H9 (cell line): ENCODE data around the gene ANTXR2. TPM values are rescaled to one million over a fixed set of nuclear protein-coding genes. Genes with fewer than 3 reads are reported as not detected.

Experiments
- DNase-seq: peaks from one replicate; pipeline ENCODE4 v3.0.0-alpha.2; 2017
- H2AFZ ChIP-seq: one replicate; pipeline ENCODE4 v1.6.1; 2013; ENCODE audit warnings: mild to moderate bottlenecking, low read length, control low read depth, moderate library complexity
- H2AK5ac ChIP-seq: 2 replicates; pipeline ENCODE4 v1.6.1; 2013; ENCODE audit warnings: low read length, control low read depth, mixed read lengths; ENCODE audit not compliant: insufficient read length
- H2BK120ac ChIP-seq: one replicate; pipeline ENCODE4 v1.6.1; 2013; ENCODE audit warnings: low read depth, mild to moderate bottlenecking, low read length, control low read depth, inconsistent platforms; ENCODE audit not compliant: poor library complexity, severe bottlenecking
- H2BK12ac ChIP-seq: 2 replicates; pipeline ENCODE4 v1.6.1; 2013; ENCODE audit warnings: low read length, control low read depth, mixed read lengths, low read depth; ENCODE audit not compliant: insufficient read length
- H2BK15ac ChIP-seq: 2 replicates; pipeline ENCODE4 v1.6.1; 2013; ENCODE audit warnings: low read depth, low read length, control low read depth
- H2BK20ac ChIP-seq: one replicate; pipeline ENCODE4 v1.6.1; 2013; ENCODE audit warnings: low read depth, mild to moderate bottlenecking, low read length, control low read depth, inconsistent platforms; ENCODE audit not compliant: poor library complexity, severe bottlenecking
- H2BK5ac ChIP-seq: 2 replicates; pipeline ENCODE4 v1.6.1; 2013; ENCODE audit warnings: low read length, control low read depth, mixed read lengths; ENCODE audit not compliant: insufficient read length
- H3K14ac ChIP-seq: 2 replicates; pipeline ENCODE4 v1.6.1; 2013; ENCODE audit warnings: low read length, control low read depth; ENCODE audit not compliant: insufficient read depth
- H3K18ac ChIP-seq: 2 replicates; pipeline ENCODE4 v1.6.1; 2013; ENCODE audit warnings: low read depth, mild to moderate bottlenecking, mixed read lengths, low read length, control low read depth; ENCODE audit not compliant: insufficient read length
- H3K23ac ChIP-seq: 2 replicates; pipeline ENCODE4 v1.6.1; 2013; ENCODE audit warnings: low read length, control low read depth, mixed read lengths, low read depth; ENCODE audit not compliant: insufficient read length
- H3K23me2 ChIP-seq: 2 replicates; pipeline ENCODE4 v1.6.1; 2013; ENCODE audit warnings: low read depth, mild to moderate bottlenecking, mixed read lengths, low read length, control low read depth; ENCODE audit not compliant: insufficient read length, poor library complexity, severe bottlenecking
- H3K27ac ChIP-seq: 2 replicates; pipeline ENCODE4 v1.5.1; 2013; ENCODE audit warnings: low read length, control low read depth, mixed read lengths, low read depth; ENCODE audit not compliant: insufficient read length
- H3K27me3 ChIP-seq: 2 replicates; pipeline ENCODE4 v1.6.1; 2013; ENCODE audit warnings: low read length, control low read depth, inconsistent platforms; ENCODE audit not compliant: insufficient read depth
- H3K4ac ChIP-seq: 2 replicates; pipeline ENCODE4 v1.6.1; 2013; ENCODE audit warnings: low read depth, mild to moderate bottlenecking, control low read depth, inconsistent platforms, low read length, moderate library complexity
- H3K4me1 ChIP-seq: 2 replicates; pipeline ENCODE4 v1.6.1; 2013; ENCODE audit warnings: low read length, control low read depth, inconsistent platforms; ENCODE audit not compliant: insufficient read depth
- H3K4me2 ChIP-seq: 2 replicates; pipeline ENCODE4 v1.6.1; 2013; ENCODE audit warnings: low read length, control low read depth, mixed read lengths; ENCODE audit not compliant: insufficient read length, insufficient read depth
- H3K56ac ChIP-seq: 2 replicates; pipeline ENCODE4 v1.6.1; 2013; ENCODE audit warnings: low read depth, mild to moderate bottlenecking, mixed read lengths, low read length, control low read depth; ENCODE audit not compliant: insufficient read length
- H3K79me1 ChIP-seq: 2 replicates; pipeline ENCODE4 v1.6.1; 2013; ENCODE audit warnings: low read depth, mild to moderate bottlenecking, moderate library complexity, low read length, control low read depth, inconsistent platforms; ENCODE audit not compliant: insufficient read depth, poor library complexity, severe bottlenecking
- H3K79me2 ChIP-seq: 2 replicates; pipeline ENCODE4 v1.6.1; 2013; ENCODE audit warnings: low read length, control low read depth, inconsistent platforms; ENCODE audit not compliant: insufficient read depth
- H3K9ac ChIP-seq: 2 replicates; pipeline ENCODE4 v1.6.1; 2013; ENCODE audit warnings: low read length, control low read depth, mixed read lengths; ENCODE audit not compliant: insufficient read length; ENCODE audit errors: extremely low read depth
- H3K9me3 ChIP-seq: one replicate; pipeline ENCODE4 v1.6.1; 2013; ENCODE audit warnings: low read depth, low read length, inconsistent platforms; ENCODE audit not compliant: control insufficient read depth
- H3T11ph ChIP-seq: one replicate; pipeline ENCODE4 v1.6.1; 2013; ENCODE audit warnings: mild to moderate bottlenecking, low read length, control low read depth, inconsistent platforms
- H4K20me1 ChIP-seq: one replicate; pipeline ENCODE4 v1.6.1; 2013; ENCODE audit not compliant: control insufficient read depth, insufficient read length, insufficient read depth
- H4K5ac ChIP-seq: 2 replicates; pipeline ENCODE4 v1.6.1; 2013; ENCODE audit warnings: low read depth, mild to moderate bottlenecking, mixed read lengths, low read length, control low read depth; ENCODE audit not compliant: insufficient read length
- H4K8ac ChIP-seq: replicated peaks from 2 replicates; pipeline ENCODE4 v1.6.1; 2013; ENCODE audit warnings: low read length, control low read depth, mixed read lengths, low read depth; ENCODE audit not compliant: insufficient read length
- H4K91ac ChIP-seq: 2 replicates; pipeline ENCODE4 v1.6.1; 2013; ENCODE audit warnings: low read depth, mild to moderate bottlenecking, moderate library complexity, mixed read lengths, low read length, control low read depth; ENCODE audit not compliant: insufficient read length
- H3K27ac Mint-ChIP-seq, 3 experiments: 2 replicates in 2 of 3; 3 replicates in 1 of 3; pipeline ENCODE4 v1.8.0; 2020 to 2021; ENCODE audit warnings: mixed read lengths in 3 of 3, mild to moderate bottlenecking in 1 of 3, moderate library complexity in 1 of 3
- H3K27me3 Mint-ChIP-seq: 2 replicates; pipeline ENCODE4 v1.8.0; 2021; ENCODE audit warnings: low read depth, mild to moderate bottlenecking, moderate library complexity, mixed read lengths
- H3K36me3 Mint-ChIP-seq, 3 experiments: 2 replicates in 2 of 3; 3 replicates in 1 of 3; pipeline ENCODE4 v1.8.0; 2020 to 2021; ENCODE audit warnings: low read depth in 3 of 3, mixed read lengths in 3 of 3; ENCODE audit not compliant: insufficient read depth in 1 of 3
- H3K4me1 Mint-ChIP-seq, 2 experiments: 2 replicates each; pipeline ENCODE4 v1.8.0; 2020; ENCODE audit warnings: mixed read lengths in 2 of 2
- H3K4me3 Mint-ChIP-seq, 2 experiments: 2 replicates in 1 of 2; 3 replicates in 1 of 2; pipeline ENCODE4 v1.8.0; 2020 to 2021; ENCODE audit warnings: mild to moderate bottlenecking in 2 of 2, mixed read lengths in 2 of 2, moderate library complexity in 1 of 2
- H3K9me3 Mint-ChIP-seq, 2 experiments: 2 replicates in 1 of 2; 3 replicates in 1 of 2; pipeline ENCODE4 v1.8.0; 2020; ENCODE audit warnings: mild to moderate bottlenecking in 2 of 2, mixed read lengths in 2 of 2, moderate library complexity in 1 of 2
- CTCF ChIP-seq: fragments of 200-600 bp; sonication (generic); conservative IDR thresholded peaks from 3 replicates; pipeline ENCODE4 v1.8.0; 2021; ENCODE audit warnings: antibody characterized with exemption, mild to moderate bottlenecking
- WGBS: extraction: QIAGEN DNeasy Blood & Tissue Kit; methylation state at CpG from one replicate; pipeline ENCODE4 v1.1.7; 2013; ENCODE audit warnings: missing lambda C conversion rate, low lambda C conversion rate, mixed read lengths; ENCODE audit not compliant: insufficient read length; ENCODE audit errors: extremely low coverage; 5-methylcytosine and 5-hydroxymethylcytosine counted together
- total RNA-seq: library from RNA; stranded (reverse); gene quantifications from 2 replicates; pipeline ENCODE4 v1.2.1, GENCODE V29; 2021

The ANTXR2 gene
- total RNA-seq, 1 experiment from 2014 or later: 4.7 TPM

GRCh38 chr4:80022282-80022681, 50.7 kb downstream of the ANTXR2 start:
- no CpG with 5 or more reads among the region's 3 CpGs for WGBS
- H3K9me3 Mint-ChIP-seq: no peaks in the 10 kb centered on the region
- Histone ChIP-seq H3K79me1 (no peaks in the 10 kb centered on the region), H2BK15ac (no peak overlapping the region), H2BK120ac (no peak overlapping the region), H3K27ac (no peak overlapping the region), H3K4me2 (no peak overlapping the region), H3K9ac (no peak overlapping the region), H4K20me1 (no peaks in the 10 kb centered on the region), H3K14ac (no peak overlapping the region), H2BK20ac (no peak overlapping the region), H4K5ac (no peak overlapping the region), H3K27me3 (no peaks in the 10 kb centered on the region), H3T11ph (no peak overlapping the region), H3K4me1 (no peaks in the 10 kb centered on the region), H2BK12ac (no peak overlapping the region), H4K8ac (no peak overlapping the region), H2AK5ac (no peak overlapping the region), H3K23ac (no peak overlapping the region), H3K79me2 (no peaks in the 10 kb centered on the region), H3K9me3 (no peaks in the 10 kb centered on the region), H4K91ac (no peak overlapping the region), H2BK5ac (no peak overlapping the region), H3K23me2 (no peaks in the 10 kb centered on the region), H2AFZ (no peak overlapping the region), H3K4ac (no peak overlapping the region), H3K18ac (no peak overlapping the region), H3K56ac (no peak overlapping the region)
- H3K4me3 Mint-ChIP-seq: no peak overlapping the region
- H3K27me3 Mint-ChIP-seq: no peaks in the 10 kb centered on the region
- no peak overlapping the region for H3K27ac Mint-ChIP-seq
- no peaks in the 10 kb centered on the region for H3K36me3 Mint-ChIP-seq
- TF ChIP-seq CTCF: no peak
- DNase-seq: no peak
- H3K4me1 Mint-ChIP-seq: no peaks in the 10 kb centered on the region
